GM19467 (cell line): ENCODE measurements around the gene DNAH6.

Experiments used
- ATAC-seq: cut with Tn5 transposase; IDR thresholded peaks from one replicate; pipeline ENCODE4 v1.9.1; 2021; ENCODE audit warnings: mild to moderate bottlenecking, moderate library complexity; ENCODE audit not compliant: unreplicated experiment

The DNAH6 gene

GRCh38 chr2:84830758-84831500 lies 314.6 kb downstream of the DNAH6 start:
- no peak for ATAC-seq

- peak; percentile 74 for ATAC-seq
These were observed 316.6 kb downstream of the DNAH6 start for GRCh38 chr2:84832772-84833461.

DNA sequence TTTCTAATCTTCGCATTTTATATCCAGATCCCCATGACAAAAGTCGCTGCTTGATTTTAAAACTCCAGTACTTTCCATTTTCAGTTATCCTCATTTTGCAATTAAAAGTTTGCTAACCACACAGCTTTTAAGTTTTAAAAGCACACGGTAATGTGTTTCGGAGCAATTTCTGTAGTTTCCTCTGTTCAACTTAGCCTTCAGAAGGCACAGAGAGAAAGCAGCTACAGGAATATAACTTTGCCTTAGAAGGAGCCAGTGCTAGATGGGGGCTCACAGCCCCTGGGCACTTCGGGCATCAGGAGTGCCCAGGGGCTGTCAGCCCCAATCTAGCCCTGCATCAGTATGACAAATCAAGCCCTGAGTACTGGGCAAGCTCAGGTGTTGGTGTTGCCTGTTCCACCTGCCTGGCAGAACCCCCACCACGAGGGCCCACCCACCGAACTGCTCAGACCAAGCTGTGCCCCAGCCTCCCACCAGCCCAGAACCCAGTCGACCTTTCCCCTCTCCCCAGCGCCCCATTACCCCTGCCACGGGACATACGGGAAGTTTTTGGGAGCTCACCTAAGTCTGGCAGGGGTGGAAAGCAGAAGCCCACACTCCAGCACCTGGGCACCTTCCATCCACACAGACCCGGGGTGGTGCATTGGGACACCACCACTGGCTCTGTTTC lies 317.3 kb downstream of the DNAH6 start:
- ATAC-seq: no peak

GRCh38 chr2:84836215-84836614 lies 319.9 kb downstream of the DNAH6 start:
- no peak for ATAC-seq

GRCh38 chr2:84838434-84839145 lies 322.3 kb downstream of the DNAH6 start:
- no peak for ATAC-seq

DNA sequence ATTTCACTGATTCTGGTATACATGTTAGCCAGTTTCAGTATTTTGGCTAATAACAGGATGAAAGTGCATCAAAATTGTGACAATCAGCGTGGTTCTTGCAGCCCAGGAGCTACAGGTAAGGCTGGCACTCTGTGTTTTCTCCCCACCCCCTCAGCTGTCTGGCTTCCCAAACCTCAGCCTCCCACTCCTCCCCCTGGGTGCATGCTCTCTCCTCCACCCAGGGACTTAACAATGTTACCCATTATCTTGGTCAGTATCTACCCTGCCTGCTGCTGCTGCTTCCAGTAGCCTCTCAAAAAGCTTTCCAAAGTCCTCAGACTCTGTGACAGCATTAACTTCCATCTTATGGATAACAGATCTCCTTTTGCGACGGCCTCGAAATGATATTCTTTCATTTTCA lies 323.6 kb downstream of the DNAH6 start:
- no peak for ATAC-seq

DNA sequence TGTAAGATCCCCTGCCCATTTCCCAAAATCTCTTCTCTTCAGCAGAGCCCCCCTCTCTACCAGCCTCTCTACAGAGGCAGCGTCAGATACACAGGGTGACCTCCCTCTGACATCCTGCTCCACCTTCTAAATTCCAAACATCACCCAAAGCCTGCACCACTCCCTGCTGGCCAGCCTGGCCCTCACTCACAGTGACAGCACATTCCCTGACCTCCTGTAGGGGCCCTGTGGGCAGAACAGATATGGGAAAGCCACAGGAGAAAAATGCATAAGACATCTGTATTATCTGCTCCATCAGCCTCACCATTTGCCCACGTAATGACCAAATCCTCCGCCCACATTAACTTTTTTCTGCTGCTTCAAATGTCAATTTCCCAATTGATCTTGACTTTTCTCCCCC lies 324.0 kb downstream of the DNAH6 start:
- no peak for ATAC-seq

- ATAC-seq: no peak
These were observed 325.3 kb downstream of the DNAH6 start for GRCh38 chr2:84841577-84841976.

DNA sequence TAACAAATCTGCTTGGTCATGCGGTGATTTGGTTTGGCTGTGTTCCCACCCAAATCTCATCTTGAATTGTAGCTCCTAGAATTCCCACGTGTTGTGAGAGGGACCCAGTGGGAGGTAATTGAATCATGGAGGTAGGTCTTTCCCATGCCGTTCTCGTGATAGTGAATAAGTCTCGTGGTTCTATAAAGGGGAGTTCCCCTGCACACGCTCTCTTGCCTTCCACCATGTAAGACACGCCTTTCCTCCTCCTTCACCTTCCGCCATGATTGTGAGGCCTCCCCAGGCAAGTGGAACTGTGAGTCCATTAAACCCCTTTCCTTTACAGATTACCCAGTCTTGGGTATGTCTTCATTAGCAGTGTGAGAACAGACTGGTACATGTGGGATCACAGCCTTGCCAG lies 327.8 kb downstream of the DNAH6 start:
- ATAC-seq: no peak

DNA sequence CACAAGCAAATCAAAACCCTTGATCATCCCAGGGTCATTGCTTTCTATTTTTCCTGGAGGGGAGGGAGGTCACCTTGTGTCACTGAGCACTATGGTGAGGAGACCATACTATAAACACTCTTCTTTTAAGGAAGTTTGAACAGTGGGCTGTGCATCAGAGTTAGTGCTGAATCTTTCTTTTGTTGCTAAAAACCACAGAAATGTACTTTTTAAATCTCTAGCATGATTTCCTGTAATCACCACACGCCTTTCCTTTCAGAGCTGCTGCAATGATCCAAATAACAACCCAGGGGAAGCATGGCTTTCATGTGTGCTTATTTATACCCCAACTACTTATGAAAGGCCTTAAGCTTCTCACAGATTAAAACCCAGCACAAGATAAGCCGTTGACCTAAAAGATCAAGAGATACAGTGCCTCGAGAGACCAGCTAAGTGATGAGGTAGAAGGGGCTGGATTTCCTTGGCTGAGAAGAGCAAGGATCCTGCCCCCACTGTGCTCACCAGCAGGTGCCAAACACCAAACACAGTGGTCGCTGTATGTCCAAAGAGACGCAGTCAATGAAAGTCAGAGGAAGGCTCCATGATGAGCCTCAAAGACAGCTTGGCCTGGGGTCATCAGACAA lies 329.9 kb downstream of the DNAH6 start:
- ATAC-seq: no peak

DNA sequence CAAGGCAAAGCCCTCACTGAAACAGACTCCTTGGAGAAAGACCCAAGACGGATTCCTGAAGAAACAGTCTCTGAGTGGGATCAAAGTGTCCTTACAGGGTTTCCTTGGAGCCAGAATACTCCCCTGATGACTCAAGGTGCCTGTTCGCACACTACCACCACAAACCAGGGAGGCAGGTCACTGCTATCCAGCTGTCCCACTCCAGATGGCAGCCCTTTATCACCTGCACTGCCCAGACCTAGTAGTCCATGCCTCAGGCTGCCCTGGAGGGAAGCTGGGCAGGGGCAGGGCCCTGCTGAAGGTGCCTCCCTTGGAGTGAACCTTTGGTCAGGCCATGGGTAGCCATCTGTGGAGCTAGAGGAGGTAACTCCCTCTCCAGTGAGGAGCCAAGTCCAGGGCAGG lies 330.4 kb downstream of the DNAH6 start:
- no peak for ATAC-seq

- no peak for ATAC-seq
These were observed 331.2 kb downstream of the DNAH6 start for GRCh38 chr2:84847326-84848050.

DNA sequence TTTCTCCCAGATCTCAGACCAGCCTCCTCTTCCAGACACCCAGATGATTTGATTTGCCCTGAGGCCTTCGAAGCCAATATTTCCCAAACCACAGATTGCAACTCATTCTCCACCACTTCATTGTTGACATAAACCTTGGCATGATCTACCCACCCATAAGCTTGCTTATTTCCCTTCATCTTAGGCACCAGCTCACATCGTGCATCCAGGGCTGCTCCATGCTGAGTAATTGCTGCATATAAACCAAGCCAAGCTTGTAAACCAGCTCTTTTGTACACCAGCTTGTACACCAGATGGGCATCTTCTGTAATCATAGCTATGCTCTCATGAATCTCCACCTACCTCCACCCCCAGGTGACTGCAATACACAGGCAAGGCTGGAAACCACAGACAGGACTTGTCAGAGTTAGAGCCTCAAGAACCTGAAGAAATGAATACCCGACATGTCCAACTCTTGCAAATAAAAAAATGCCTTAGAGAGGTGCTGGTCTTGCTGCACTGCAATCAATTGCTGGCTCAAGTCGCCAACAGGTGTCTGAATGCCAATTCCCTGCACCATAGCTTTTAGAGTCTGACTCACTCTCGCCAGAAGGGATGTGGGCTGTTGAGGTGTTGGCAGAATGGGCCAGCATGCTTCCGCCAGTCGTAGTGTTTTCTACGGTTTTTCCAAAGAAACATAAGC lies 333.1 kb downstream of the DNAH6 start:
- no peak for ATAC-seq

DNA sequence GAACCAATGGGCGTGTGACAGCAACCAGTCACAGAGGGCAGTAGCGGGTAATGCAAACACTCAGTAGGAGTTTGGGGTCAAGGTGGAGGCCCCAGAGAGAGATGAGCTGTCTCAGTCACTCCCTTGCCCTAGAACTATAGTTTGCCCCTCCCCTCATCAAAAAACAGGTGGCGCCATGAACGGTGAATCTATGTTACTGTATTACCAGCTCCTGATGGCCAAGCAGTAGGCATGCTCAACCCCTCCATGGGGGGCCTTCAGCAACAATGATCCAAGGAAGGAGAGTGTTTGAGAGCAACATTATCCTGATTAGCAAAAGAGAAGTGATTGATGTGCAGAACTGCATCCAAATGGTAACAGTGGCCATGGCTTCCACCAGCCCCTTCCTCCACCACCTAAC lies 334.2 kb downstream of the DNAH6 start:
- ATAC-seq: no peak

GRCh38 chr2:84851876-84852275 lies 335.6 kb downstream of the DNAH6 start:
- ATAC-seq: no peak

DNA sequence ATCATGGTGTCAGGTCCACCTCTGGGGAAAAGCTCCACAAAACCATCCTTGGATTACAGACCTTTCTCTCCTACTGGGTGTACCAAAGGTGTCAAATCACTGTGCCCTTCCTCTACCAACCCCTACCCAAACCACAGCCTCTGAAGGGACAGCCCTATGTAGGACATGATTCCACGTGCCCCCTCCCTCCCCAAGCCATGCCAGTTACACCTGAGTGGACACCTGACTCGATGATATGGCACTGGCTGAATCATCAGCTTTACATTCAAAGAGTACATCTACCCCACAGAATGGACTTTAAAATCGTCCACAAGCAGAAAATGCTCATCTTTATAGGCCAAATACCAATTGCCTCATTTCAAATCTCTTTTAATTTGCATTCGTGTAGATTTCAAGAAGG lies 338.6 kb downstream of the DNAH6 start:
- no peak for ATAC-seq

- no peak for ATAC-seq
These were observed 339.4 kb downstream of the DNAH6 start for GRCh38 chr2:84855731-84856130.

- ATAC-seq: no peak
These were observed 340.5 kb downstream of the DNAH6 start for GRCh38 chr2:84856787-84857186.

DNA sequence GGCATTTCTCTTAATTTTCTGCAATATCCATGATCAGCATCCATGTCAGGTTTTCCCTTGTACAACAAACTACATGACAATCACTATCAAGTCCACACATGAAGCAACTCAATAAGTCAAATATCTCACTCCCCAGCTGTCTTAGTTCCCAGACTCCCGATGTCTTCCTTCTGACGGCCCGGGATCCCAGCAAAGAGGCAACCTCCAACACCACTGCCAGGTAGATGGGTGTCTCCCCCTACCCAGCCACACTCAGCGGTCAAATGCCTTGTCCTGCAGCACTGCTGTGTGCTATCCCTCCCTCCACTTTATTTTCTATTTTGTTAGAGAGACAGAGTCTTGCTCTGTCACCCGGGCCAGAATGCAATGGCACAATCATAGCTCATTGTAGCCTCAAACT lies 341.3 kb downstream of the DNAH6 start:
- ATAC-seq: no peak

DNA sequence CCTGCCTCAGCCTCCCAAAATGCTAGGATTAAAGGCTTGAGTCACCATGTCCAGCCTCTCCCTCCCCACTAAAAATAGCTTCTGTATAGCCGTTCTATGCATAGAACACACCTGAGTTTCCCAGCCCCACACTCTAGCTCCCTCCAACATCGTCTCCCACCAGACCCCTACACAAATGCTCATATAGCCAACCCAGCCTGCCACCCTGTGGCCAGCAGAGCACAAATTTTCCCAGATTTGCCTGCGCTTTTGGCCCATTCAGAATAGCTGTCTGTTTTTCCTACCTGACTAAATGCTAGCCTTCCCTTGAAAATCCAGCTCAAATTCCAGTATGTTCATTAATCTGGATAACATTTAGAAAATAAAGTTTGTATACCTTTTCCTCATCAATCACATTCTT lies 341.8 kb downstream of the DNAH6 start:
- no peak for ATAC-seq
